ENCODE results near the gene S1PR2. TPM values are rescaled to one million over a fixed set of nuclear protein-coding genes. Genes with fewer than 3 reads are reported as not detected.

The S1PR2 gene
- total and polyA plus RNA-seq, 9 of the 15 experiments (the other 6 are each of a cell fraction or from before 2014, with no cell fraction given) = 1.5 to 3.9 (median 2.0) TPM

DNA sequence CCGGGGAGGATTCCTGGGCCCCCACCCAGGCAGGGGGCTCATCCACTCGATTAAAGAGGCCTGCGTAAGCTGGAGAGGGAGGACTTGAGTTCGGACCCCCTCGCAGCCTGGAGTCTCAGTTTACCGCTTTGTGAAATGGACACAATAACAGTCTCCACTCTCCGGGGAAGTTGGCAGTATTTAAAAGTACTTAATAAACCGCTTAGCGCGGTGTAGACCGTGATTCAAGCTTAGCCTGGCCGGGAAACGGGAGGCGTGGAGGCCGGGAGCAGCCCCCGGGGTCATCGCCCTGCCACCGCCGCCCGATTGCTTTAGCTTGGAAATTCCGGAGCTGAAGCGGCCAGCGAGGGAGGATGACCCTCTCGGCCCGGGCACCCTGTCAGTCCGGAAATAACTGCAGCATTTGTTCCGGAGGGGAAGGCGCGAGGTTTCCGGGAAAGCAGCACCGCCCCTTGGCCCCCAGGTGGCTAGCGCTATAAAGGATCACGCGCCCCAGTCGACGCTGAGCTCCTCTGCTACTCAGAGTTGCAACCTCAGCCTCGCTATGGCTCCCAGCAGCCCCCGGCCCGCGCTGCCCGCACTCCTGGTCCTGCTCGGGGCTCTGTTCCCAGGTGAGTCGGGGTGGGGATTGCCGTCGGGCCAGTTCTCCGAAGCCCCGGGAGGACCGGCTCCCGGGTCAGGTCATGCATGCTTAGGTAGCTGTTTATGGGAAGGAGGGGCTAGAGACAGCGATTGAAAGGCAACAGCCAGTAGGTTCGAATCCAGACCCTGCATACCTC is 39.7 kb upstream of the S1PR2 start, which contains the start of gene ICAM1 (continued):
- TF ChIP-seq, protein P1, sequence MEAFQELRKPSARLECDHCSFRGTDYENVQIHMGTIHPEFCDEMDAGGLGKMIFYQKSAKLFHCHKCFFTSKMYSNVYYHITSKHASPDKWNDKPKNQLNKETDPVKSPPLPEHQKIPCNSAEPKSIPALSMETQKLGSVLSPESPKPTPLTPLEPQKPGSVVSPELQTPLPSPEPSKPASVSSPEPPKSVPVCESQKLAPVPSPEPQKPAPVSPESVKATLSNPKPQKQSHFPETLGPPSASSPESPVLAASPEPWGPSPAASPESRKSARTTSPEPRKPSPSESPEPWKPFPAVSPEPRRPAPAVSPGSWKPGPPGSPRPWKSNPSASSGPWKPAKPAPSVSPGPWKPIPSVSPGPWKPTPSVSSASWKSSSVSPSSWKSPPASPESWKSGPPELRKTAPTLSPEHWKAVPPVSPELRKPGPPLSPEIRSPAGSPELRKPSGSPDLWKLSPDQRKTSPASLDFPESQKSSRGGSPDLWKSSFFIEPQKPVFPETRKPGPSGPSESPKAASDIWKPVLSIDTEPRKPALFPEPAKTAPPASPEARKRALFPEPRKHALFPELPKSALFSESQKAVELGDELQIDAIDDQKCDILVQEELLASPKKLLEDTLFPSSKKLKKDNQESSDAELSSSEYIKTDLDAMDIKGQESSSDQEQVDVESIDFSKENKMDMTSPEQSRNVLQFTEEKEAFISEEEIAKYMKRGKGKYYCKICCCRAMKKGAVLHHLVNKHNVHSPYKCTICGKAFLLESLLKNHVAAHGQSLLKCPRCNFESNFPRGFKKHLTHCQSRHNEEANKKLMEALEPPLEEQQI (IDR thresholded peaks at IDR 0.05) = no peak
- no peak for TF ChIP-seq NELFE (IDR thresholded peaks at IDR 0.05; ENCODE audit: insufficient read depth, insufficient read length)
- peak; percentile 66; the same call in 1 of the 2 replicates for TF ChIP-seq PHF8 (IDR thresholded peaks at IDR 0.05; ENCODE audit: borderline replicate concordance, low read length)
- peak; percentile 47; the same call in 1 of the 2 replicates for TF ChIP-seq TARDBP (IDR thresholded peaks at IDR 0.05)
- TF ChIP-seq TCF3 (CRISPR knock-in tag; IDR thresholded peaks at IDR 0.05) = no peak
- no peak for TF ChIP-seq POLR3G (IDR thresholded peaks at IDR 0.05; ENCODE audit: extremely low read depth, insufficient read length, insufficient replicate concordance)
- TF ChIP-seq, protein P2, sequence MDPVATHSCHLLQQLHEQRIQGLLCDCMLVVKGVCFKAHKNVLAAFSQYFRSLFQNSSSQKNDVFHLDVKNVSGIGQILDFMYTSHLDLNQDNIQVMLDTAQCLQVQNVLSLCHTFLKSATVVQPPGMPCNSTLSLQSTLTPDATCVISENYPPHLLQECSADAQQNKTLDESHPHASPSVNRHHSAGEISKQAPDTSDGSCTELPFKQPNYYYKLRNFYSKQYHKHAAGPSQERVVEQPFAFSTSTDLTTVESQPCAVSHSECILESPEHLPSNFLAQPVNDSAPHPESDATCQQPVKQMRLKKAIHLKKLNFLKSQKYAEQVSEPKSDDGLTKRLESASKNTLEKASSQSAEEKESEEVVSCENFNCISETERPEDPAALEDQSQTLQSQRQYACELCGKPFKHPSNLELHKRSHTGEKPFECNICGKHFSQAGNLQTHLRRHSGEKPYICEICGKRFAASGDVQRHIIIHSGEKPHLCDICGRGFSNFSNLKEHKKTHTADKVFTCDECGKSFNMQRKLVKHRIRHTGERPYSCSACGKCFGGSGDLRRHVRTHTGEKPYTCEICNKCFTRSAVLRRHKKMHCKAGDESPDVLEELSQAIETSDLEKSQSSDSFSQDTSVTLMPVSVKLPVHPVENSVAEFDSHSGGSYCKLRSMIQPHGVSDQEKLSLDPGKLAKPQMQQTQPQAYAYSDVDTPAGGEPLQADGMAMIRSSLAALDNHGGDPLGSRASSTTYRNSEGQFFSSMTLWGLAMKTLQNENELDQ (CRISPR knock-in tag; IDR thresholded peaks at IDR 0.05; ENCODE audit: borderline replicate concordance) = no peak
- no peak for TF ChIP-seq STAG1 (CRISPR knock-in tag; IDR thresholded peaks at IDR 0.05; ENCODE audit: borderline replicate concordance)
- no peak for TF ChIP-seq NFYB (IDR thresholded peaks at IDR 0.05; ENCODE audit: extremely low read depth, insufficient read length)
- no peak for TF ChIP-seq MIER1 (IDR thresholded peaks at IDR 0.05; ENCODE audit: low read depth)
- peak; percentile 79 for TF ChIP-seq SMARCA5 (IDR thresholded peaks at IDR 0.05)
- TF ChIP-seq, protein P3, sequence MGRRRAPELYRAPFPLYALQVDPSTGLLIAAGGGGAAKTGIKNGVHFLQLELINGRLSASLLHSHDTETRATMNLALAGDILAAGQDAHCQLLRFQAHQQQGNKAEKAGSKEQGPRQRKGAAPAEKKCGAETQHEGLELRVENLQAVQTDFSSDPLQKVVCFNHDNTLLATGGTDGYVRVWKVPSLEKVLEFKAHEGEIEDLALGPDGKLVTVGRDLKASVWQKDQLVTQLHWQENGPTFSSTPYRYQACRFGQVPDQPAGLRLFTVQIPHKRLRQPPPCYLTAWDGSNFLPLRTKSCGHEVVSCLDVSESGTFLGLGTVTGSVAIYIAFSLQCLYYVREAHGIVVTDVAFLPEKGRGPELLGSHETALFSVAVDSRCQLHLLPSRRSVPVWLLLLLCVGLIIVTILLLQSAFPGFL (CRISPR knock-in tag; IDR thresholded peaks at IDR 0.05) = peak; percentile 37; the same call in 1 of the 2 replicates
- no peak; the same call in 1 of the 2 replicates for TF ChIP-seq SMARCE1 (IDR thresholded peaks at IDR 0.05)
- TF ChIP-seq CBFA2T3 (IDR thresholded peaks at IDR 0.05) = peak; percentile 26; the same call in 1 of the 2 replicates
- 0 out of 2 replicates have a peak, but pooled peaks have one; percentile 17 for TF ChIP-seq CREB1 (IDR thresholded peaks at IDR 0.05)
- no peak; the same call in 1 of the 2 replicates for TF ChIP-seq CREB1 (CRISPR knock-in tag; IDR thresholded peaks at IDR 0.05)
- TF ChIP-seq, protein P4, sequence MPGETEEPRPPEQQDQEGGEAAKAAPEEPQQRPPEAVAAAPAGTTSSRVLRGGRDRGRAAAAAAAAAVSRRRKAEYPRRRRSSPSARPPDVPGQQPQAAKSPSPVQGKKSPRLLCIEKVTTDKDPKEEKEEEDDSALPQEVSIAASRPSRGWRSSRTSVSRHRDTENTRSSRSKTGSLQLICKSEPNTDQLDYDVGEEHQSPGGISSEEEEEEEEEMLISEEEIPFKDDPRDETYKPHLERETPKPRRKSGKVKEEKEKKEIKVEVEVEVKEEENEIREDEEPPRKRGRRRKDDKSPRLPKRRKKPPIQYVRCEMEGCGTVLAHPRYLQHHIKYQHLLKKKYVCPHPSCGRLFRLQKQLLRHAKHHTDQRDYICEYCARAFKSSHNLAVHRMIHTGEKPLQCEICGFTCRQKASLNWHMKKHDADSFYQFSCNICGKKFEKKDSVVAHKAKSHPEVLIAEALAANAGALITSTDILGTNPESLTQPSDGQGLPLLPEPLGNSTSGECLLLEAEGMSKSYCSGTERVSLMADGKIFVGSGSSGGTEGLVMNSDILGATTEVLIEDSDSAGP (CRISPR knock-in tag; IDR thresholded peaks at IDR 0.05) = no peak
- TF ChIP-seq RFX1 (IDR thresholded peaks at IDR 0.05) = no peak
- TF ChIP-seq, protein P5, sequence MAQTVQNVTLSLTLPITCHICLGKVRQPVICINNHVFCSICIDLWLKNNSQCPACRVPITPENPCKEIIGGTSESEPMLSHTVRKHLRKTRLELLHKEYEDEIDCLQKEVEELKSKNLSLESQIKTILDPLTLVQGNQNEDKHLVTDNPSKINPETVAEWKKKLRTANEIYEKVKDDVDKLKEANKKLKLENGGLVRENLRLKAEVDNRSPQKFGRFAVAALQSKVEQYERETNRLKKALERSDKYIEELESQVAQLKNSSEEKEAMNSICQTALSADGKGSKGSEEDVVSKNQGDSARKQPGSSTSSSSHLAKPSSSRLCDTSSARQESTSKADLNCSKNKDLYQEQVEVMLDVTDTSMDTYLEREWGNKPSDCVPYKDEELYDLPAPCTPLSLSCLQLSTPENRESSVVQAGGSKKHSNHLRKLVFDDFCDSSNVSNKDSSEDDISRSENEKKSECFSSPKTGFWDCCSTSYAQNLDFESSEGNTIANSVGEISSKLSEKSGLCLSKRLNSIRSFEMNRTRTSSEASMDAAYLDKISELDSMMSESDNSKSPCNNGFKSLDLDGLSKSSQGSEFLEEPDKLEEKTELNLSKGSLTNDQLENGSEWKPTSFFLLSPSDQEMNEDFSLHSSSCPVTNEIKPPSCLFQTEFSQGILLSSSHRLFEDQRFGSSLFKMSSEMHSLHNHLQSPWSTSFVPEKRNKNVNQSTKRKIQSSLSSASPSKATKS (CRISPR knock-in tag; IDR thresholded peaks at IDR 0.05) = no peak

All from K562 (cell line).